NB4 (cell line): ENCODE data around the gene TCEAL2.

Source experiments
- CTCF ChIP-seq: IDR thresholded peaks from one replicate; pipeline ENCODE4 v1.5.1; 2012; ENCODE audit warnings: low read depth, low read length
- MAX ChIP-seq: IDR thresholded peaks from 2 replicates; pipeline ENCODE4 v1.6.1; 2011; ENCODE audit warnings: low read depth, low read length
- MYC ChIP-seq: IDR thresholded peaks from 2 replicates; pipeline ENCODE4 v1.6.1; 2011; ENCODE audit warnings: low read depth, low read length
- POLR2A ChIP-seq: IDR thresholded peaks from 2 replicates; pipeline ENCODE4 v1.6.1; 2011; ENCODE audit warnings: mild to moderate bottlenecking; ENCODE audit not compliant: insufficient read length; ENCODE audit errors: extremely low read depth

GRCh38 chrX:102138064-102138463 lies 12.6 kb downstream of the TCEAL2 start:
- TF ChIP-seq POLR2A = no peak
- no peak for TF ChIP-seq CTCF
- no peak for TF ChIP-seq MAX
- TF ChIP-seq MYC = no peak
